ENCODE data around the gene C3orf49.

The C3orf49 gene

DNA sequence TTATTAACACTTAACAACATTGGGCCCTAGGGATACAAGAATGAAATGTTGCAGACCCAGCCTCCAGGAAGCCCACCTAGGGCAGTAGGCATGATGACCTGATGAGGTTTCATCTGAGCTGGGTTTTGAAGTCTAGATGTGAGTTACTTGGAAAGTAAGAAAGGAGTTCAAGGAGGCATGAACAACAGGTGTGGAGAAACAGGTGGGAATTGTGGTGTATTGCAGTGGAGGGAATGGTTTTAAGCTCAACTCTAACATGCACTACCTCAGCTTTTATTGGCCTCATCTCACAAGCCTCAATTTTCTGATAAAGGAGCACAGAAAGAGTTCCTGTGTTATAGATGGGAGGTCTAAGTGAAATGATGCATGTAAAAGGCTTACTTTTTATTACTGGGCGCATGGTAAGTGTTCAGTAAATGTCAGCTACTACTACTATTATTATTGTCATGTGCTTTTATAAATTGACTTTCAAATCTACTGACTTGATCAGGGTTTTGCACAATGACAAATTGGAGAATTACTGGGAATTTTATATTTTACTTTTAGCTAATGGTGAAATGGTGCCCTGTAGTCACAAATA, 73.8 kb downstream of the C3orf49 start:
- no peak for DNase-seq

DNA sequence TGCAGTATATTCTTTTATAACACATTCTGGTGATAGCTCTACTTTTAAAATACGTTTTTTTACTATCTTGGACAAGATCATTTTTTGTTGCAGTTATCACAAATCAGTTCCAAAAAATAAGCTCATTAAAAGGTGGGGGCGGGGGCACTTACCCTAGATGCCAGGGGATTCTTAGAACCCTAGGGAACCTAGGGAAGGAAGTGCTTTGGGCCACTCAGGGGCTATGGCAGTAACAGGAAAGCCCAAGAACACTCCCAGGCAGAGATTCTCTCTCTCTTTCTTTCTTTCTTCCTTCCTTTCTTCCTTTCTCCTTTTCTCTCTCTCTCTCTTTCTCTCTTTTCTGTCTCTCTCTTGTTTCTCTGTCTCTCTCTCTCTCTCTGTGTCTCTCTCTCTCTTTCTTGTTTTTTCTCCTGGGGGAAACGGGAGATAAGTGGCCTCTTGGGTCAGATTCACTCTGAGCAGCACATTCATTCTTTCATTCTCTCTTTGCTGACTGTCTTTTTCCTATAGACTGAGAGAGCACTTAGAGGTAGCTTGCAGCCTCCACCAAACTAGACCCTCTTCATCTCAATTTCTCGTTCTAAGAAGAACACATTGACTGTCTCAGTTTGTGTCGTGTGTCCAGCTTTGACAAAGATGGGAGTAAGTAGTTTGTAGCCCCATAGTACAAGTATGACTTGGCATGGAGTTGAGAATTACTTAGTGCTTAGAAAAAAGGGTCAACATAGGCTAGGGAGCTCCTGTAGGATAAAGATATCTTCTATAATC, 76.5 kb downstream of the C3orf49 start:
- DNase-seq = no peak

DNA sequence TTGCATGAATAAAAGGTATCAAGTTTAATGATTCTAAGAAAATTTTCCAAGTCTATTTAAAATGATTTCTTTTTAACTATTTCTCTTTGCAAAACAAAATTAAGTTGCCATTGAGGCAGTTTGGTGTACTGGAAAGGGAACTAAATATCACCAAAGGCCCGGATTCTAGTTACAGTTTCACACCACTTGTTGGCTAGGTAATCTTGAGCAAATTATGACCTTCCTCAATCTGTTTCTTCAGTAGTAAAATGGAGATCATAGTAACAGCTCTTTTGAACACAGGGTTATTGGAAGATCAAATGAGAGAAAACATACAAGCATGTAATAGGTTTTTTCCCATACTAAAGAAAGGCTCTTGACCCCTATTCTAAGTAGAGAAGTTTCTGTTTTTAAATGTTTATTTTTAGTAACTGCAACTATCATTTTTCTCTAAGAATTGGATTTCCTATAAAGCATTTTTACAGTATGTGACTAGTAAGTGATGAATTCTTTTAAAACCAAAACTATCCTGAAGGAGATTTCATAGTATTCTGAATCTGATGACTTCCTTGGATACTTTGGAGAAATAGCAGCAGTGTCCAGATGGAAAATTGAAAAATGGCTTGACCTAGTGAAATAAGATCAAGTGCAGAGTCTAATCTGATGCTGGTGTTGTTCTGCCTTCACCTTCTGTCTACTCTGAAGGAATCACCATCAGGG, 77.4 kb downstream of the C3orf49 start:
- no peak for DNase-seq

All from activated CD8-positive, alpha-beta memory T cell treated with anti-CD3 and anti-CD28 coated beads, Interleukin-2, amount 50 U/mL, for 48 hours (primary cell).